GM10266 (cell line): ENCODE measurements around the gene HPS3.

Source experiments
- DNase-seq: peaks from one replicate; pipeline ENCODE4 v3.0.0; 2012; ENCODE audit errors: extremely low spot score
- CTCF ChIP-seq: IDR thresholded peaks from 2 replicates; pipeline ENCODE4 v1.5.1; 2012; ENCODE audit warnings: mild to moderate bottlenecking, low read depth; ENCODE audit not compliant: control insufficient read depth, insufficient read depth; ENCODE audit errors: missing control alignments

Gene HPS3, protein sequence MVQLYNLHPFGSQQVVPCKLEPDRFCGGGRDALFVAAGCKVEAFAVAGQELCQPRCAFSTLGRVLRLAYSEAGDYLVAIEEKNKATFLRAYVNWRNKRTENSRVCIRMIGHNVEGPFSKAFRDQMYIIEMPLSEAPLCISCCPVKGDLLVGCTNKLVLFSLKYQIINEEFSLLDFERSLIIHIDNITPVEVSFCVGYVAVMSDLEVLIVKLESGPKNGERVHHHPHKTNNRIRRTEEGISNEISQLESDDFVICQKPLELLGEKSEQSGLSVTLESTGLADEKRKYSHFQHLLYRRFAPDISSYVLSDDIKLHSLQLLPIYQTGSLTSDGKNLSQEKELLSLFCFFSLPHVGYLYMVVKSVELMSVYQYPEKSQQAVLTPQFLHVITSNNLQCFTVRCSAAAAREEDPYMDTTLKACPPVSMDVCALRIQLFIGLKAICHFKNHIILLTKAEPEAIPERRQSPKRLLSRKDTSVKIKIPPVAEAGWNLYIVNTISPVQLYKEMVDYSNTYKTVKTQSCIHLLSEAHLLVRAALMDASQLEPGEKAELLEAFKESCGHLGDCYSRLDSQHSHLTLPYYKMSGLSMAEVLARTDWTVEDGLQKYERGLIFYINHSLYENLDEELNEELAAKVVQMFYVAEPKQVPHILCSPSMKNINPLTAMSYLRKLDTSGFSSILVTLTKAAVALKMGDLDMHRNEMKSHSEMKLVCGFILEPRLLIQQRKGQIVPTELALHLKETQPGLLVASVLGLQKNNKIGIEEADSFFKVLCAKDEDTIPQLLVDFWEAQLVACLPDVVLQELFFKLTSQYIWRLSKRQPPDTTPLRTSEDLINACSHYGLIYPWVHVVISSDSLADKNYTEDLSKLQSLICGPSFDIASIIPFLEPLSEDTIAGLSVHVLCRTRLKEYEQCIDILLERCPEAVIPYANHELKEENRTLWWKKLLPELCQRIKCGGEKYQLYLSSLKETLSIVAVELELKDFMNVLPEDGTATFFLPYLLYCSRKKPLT

DNA sequence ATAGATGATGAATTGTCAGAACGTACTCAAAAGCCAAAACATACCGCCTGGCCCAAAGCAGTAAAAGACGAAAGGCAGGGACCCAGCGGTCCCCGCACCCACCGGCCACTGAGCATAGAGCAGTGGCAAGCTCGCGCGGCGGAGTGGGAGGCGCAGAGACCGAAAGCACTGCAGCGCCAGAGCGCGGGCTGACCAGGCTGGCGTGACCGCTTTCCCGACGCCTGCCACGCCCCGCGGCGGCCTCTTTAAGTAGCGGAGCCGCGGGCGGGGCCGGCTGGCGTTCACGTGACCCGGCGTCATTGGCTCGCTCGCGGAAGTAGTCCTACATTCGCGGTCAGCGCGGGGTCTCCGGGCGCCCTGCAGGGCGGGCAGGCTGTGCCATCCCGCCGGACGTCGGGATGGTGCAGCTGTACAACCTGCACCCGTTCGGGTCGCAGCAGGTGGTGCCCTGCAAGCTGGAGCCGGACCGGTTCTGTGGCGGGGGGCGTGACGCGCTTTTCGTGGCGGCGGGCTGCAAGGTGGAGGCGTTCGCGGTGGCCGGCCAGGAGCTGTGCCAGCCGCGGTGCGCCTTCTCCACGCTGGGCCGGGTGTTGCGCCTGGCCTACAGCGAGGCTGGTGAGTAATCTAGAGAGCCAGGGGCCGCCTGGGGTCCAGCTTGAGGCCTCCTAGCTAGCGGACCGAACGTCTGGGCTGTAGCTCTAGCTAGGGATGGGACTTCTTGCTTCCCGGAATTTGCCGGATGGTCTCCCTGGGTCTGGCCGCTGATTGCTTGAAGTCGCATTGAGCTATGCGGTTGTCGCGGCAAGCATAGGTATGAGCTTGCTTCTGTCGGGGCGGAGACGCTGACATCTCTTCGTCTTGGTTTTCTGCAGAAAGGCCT is at the start of gene HPS3:
Gene HPS3 (plus strand): TSS at position 313 of the 880 bp plus-strand sequence. CDS start 86 bp downstream, at position 399.
- peak; percentile 91 for DNase-seq
- no peak for TF ChIP-seq CTCF

DNA sequence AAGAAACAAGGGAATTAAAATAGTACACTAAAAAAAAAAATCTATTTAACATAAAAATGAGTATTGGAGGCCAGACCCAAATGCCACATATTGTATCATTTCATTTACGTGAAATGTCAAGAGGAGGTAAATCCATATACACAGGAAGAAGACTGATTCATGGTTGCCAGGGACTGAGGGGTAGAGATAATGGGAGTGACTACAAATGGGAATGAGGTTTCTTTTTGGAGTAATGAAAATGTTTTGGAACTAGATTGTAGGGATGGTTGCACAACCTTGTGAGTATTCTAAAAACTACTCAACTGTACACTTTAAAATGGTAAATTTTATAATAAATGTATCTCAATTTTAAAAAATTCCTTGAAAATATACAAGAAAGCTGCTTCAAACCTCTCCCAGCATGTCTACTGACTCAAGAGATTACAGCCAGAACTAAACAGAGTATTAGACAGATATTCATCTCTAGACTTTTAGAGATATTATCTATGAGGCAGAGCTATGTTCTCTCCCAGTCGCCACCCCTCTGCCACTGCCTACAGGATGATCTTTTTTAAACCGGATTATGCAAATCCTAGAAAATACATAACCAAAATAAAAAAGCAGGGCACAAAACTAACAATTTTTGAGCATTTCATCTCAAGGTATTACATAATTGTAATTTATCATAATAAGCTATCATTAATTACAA is 49.3 kb upstream of the HPS3 start:
- no peak for TF ChIP-seq CTCF
- DNase-seq: no peak

DNA sequence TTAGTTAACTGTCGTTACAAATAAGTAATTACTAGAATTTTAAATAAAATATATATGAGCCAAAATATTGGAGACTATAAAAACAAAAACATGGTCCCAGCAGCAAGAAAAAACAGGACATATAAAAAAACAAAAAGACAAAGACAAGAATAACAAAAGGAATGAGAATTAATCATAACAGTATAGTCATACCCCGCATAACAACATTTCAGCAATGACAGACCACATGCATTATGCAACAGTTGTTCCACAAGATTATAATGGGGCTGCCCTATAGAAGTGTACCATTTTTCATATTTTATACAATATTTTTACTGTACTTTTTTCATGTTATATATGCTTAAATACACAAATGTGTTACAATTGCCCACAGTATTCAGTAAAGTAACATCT is 48.7 kb upstream of the HPS3 start:
- DNase-seq: no peak
- TF ChIP-seq CTCF: no peak

GRCh38 chr3:149081772-149082171 is 47.7 kb upstream of the HPS3 start:
- DNase-seq: no peak
- TF ChIP-seq CTCF: no peak

- DNase-seq: peak; percentile 33
Observed at GRCh38 chr3:149085828-149086231, 43.6 kb upstream of the HPS3 start.

More at GRCh38 chr3:149085828-149086231, 43.6 kb upstream of the HPS3 start:
- TF ChIP-seq CTCF: no peak
